K562 (cell line): Measurements from ENCODE around the gene ABCF3. TPM values are rescaled to one million over a fixed set of nuclear protein-coding genes. Genes with fewer than 3 reads are reported as not detected.

Experiments
- CBFA2T2 ChIP-seq: fragments of 450-650 bp; conservative IDR thresholded peaks from 2 replicates; pipeline ENCODE4 v1.6.1; 2017; ENCODE audit warnings: mild to moderate bottlenecking
- KAT7 ChIP-seq: sonication (generic); formaldehyde crosslinking; IDR thresholded peaks from 2 replicates; pipeline ENCODE4 v1.8.0; 2022; ENCODE audit warnings: missing genetic modification reagents, mild to moderate bottlenecking, borderline replicate concordance
- KDM1A ChIP-seq, 2 experiments: fragments of 450-650 bp; IDR thresholded peaks; 2 replicates each; pipeline ENCODE4 v1.6.1; 2016; ENCODE audit warnings: mild to moderate bottlenecking in 2 of 2
- MTA3 ChIP-seq: fragments of 450-650 bp; formaldehyde crosslinking; IDR thresholded peaks from 2 replicates; pipeline ENCODE4 v1.6.1; 2017; ENCODE audit warnings: mild to moderate bottlenecking, borderline replicate concordance
- PHF8 ChIP-seq: fragments of 200-600 bp; sonication (generic); IDR thresholded peaks from 2 replicates; pipeline ENCODE4 v1.6.1; 2012; ENCODE audit warnings: mixed run types, mild to moderate bottlenecking, inconsistent platforms, low read length, moderate library complexity, borderline replicate concordance
- POLR2AphosphoS5 ChIP-seq: IDR thresholded peaks from 2 replicates; pipeline ENCODE4 v1.6.1; 2011; ENCODE audit warnings: mild to moderate bottlenecking, low read depth, low read length, moderate library complexity; ENCODE audit not compliant: control insufficient read depth, insufficient read depth
- SP1 ChIP-seq: sonication (generic); formaldehyde crosslinking; IDR thresholded peaks from 2 replicates; pipeline ENCODE4 v1.8.1; 2022; ENCODE audit warnings: mild to moderate bottlenecking, missing genetic modification reagents
- SPI1 ChIP-seq: IDR thresholded peaks from 2 replicates; pipeline ENCODE4 v1.6.1; 2011; ENCODE audit warnings: low read depth, low read length, control low read depth, borderline replicate concordance
- TCFL5 ChIP-seq: fragments of 250-450 bp; sonication (Bioruptor Pico); conservative IDR thresholded peaks from 2 replicates; pipeline ENCODE4 v1.6.1; 2021; ENCODE audit warnings: mild to moderate bottlenecking, moderate library complexity, matching md5 sums
- YY1 ChIP-seq, 3 experiments: IDR thresholded peaks; 2 replicates each; pipeline ENCODE4 v1.6.1; 2011; ENCODE audit warnings: low read length in 2 of 3, mild to moderate bottlenecking in 2 of 3, moderate library complexity in 2 of 3, borderline replicate concordance in 1 of 3, control low read depth in 1 of 3, low read depth in 1 of 3; ENCODE audit not compliant: insufficient read depth in 3 of 3, insufficient replicate concordance in 2 of 3, control insufficient read depth in 1 of 3, insufficient read length in 1 of 3; ENCODE audit errors: extremely low read depth in 1 of 3
- ZNF280A ChIP-seq: fragments of 450-650 bp; IDR thresholded peaks from 2 replicates; pipeline ENCODE4 v1.6.1; 2018; ENCODE audit warnings: mild to moderate bottlenecking, low read depth; ENCODE audit not compliant: partially characterized antibody
- polyA plus RNA-seq, 8 experiments: library from polyadenylated mRNA; depleted of rRNA in 4 of 8; stranded (reverse) in 5 of 8; unstranded in 3 of 8; fragments of >200 nt; fragmentation: Nextera tagmentation in 2 of 8; fragmentation: Illumina TruSeq in 1 of 8; extraction: Ambion mirVana in 2 of 8; extraction: Trizol in 1 of 8; gene quantifications; 2 replicates each; pipeline versions ENCODE4 v1.2.1 to v1.2.3, GENCODE V29; 2011 to 2014; ENCODE audit warnings: inconsistent platforms in 1 of 8, missing spikeins in 1 of 8
- total RNA-seq, 7 experiments: library from RNA; depleted of rRNA in 6 of 7; stranded (reverse); fragments of >200 nt in 6 of 7; fragmentation: Illumina TruSeq in 2 of 7; extraction: Trizol in 2 of 7; gene quantifications; 2 replicates each; pipeline versions ENCODE4 v1.2.1 to v1.2.3, GENCODE V29; 2011 to 2021; ENCODE audit warnings: low replicate concordance in 1 of 7
- TF ChIP-seq, protein P1 (sequence below): fragments of 250-450 bp; sonication (Bioruptor Pico); IDR thresholded peaks from 2 replicates; pipeline ENCODE4 v1.6.1; 2021; ENCODE audit warnings: mild to moderate bottlenecking
- TF ChIP-seq, protein P2 (sequence below): fragments of 450-650 bp; formaldehyde crosslinking; IDR thresholded peaks from 2 replicates; pipeline ENCODE4 v1.4.0; 2020; ENCODE audit warnings: mild to moderate bottlenecking, mixed read lengths

ABCF3 gene
- total and polyA plus RNA-seq, 9 of the 15 experiments (the other 6 are each of a cell fraction or from before 2014, with no cell fraction given), result 6.7 to 77.9 (median 45.1) TPM

DNA sequence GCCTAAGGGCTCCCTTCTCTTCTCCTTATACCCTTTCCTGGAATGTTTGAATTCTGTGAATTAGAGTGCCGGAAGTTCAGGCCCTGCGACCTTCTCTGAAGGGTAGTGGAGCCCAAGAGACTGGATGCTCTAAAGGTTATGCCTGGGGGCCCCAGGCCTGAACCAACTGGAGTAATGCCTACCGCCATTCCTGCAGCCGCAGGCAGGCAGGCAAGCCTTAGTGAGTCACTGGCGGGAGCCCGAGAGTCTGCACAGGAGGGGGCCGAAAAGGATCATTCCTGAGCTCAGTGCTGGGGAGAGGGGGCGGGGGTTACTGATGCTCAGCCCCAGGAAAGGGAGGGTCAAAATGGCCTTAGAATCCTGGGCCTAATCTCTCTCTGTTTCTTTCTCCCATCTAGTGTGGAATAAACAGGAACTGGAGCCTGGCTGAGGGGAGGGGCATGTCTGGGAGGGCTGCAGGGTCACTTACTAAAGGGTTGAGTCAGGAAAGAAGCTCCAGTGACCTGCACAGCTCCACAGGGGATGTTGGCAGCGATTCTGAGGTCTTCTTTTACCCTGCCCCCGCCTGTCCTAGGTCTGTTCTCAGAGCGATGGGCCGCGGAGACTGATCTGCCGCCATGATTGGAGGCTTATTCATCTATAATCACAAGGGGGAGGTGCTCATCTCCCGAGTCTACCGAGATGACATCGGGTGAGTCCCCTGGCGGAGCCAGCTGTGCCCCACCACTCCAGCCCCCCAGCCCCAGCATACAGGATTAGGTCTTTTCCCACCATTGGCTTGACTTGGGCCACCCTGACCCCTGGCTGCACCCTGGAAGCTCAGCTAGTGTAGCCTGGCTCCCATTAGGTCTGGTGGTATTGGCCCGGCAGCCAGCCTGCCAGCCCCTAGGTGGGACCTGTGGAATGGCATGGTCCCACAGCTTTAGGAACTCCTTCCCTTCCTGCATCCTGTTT, 9.3 kb upstream of the ABCF3 start (continued):
- TF ChIP-seq, protein P1, sequence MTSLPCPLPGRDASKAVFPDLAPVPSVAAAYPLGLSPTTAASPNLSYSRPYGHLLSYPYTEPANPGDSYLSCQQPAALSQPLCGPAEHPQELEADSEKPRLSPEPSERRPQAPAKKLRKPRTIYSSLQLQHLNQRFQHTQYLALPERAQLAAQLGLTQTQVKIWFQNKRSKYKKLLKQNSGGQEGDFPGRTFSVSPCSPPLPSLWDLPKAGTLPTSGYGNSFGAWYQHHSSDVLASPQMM, result no peak
- TF ChIP-seq SP1 (CRISPR knock-in tag) (peak; percentile 41; the same call in 1 of the 2 replicates), TCFL5 (CRISPR knock-in tag) (no peak), CBFA2T2 (no peak), ZNF280A (no peak), SPI1 (peak; percentile 96), KDM1A (IDR thresholded peaks at IDR 0.05) (no peak), PHF8 (peak; percentile 45; the same call in 1 of the 2 replicates), KAT7 (0 out of 2 replicates have a peak, but pooled peaks have one; percentile 20), MTA3 (0 out of 2 replicates have a peak, but pooled peaks have one; percentile 36), POLR2AphosphoS5 (peak; percentile 31; the same call in 1 of the 2 replicates), YY1 (IDR thresholded peaks at IDR 0.05; ENCODE audit: borderline replicate concordance in 1 of 3, control insufficient read depth in 1 of 3, extremely low read depth in 1 of 3, insufficient read depth in 3 of 3, insufficient read length in 1 of 3, insufficient replicate concordance in 2 of 3, low read depth in 1 of 3, low read length in 2 of 3) (peak; percentile 1 to 92 (median 77))
- TF ChIP-seq, protein P2, sequence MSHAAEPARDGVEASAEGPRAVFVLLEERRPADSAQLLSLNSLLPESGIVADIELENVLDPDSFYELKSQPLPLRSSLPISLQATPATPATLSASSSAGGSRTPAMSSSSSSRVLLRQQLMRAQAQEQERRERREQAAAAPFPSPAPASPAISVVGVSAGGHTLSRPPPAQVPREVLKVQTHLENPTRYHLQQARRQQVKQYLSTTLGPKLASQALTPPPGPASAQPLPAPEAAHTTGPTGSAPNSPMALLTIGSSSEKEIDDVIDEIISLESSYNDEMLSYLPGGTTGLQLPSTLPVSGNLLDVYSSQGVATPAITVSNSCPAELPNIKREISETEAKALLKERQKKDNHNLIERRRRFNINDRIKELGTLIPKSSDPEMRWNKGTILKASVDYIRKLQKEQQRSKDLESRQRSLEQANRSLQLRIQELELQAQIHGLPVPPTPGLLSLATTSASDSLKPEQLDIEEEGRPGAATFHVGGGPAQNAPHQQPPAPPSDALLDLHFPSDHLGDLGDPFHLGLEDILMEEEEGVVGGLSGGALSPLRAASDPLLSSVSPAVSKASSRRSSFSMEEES (CRISPR knock-in tag), result no peak
